HG02642 (cell line): ENCODE measurements around the gene ADGRL3.

Experiments used
- ATAC-seq: cut with Tn5 transposase; IDR thresholded peaks from one replicate; pipeline ENCODE4 v1.9.1; 2021; ENCODE audit warnings: mild to moderate bottlenecking; ENCODE audit not compliant: unreplicated experiment, poor library complexity

Gene ADGRL3

GRCh38 chr4:61200187-61200915 lies at the start of gene ADGRL3:
ADGRL3 (plus strand) TSS chr4:61200326.
- ATAC-seq, result no peak

GRCh38 chr4:61152433-61152832 lies 47.7 kb upstream of the ADGRL3 start:
- no peak for ATAC-seq

DNA sequence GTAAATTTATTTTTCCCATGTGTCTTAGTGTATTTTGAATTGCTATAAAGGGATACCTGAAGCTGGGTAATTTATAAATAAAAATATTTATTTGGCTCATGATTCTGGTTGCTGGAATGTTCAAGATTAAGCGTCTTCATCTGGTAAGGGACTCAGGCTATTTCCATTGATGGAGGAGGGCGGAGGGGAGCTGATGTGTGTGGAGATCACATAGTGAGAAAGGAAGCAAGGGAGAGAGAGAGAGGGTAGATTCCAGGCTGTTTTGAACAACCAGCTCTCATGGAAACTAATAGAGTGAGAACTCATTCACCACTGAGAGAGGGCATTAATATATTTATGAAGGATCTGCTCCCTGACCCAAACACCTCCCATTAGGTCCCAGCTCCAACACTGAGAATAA lies 39.6 kb upstream of the ADGRL3 start:
- ATAC-seq, result no peak

DNA sequence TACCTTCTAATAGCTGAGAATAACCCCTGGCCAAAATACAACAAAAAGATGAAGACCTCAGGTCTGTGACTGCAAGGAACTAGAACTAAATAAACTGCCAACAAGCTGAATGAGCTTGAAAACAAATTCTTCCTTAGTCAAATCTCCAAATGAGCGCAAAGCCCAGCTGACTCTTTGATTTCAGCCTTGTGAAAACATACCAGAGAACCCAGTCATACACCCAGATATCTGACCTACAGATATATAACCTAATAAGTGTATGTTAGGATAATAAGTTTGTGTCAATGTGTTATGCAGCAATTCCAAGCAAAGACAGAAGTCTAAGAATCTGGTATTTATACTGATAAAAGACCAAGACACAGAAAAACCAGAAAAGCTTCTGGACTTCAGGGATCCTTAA lies 38.0 kb upstream of the ADGRL3 start:
- ATAC-seq, result no peak

DNA sequence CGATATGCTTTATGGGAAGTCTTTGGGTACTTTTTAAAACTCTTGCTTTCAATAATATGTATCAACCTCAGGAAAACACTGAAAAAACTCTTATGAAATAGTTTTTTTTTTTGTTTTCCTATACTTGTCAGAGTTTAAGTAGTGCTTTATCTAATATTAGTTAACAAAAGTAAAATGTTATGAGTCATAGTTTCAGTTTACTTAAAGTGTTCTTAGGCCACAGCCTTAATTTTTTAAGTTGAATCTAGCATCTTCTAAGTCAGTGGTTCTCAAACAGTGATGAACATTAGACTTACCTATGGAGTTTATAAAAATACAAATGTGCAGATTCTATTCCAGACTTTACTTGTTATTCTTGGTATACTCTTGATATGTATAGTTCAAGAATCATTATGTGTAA lies 26.3 kb upstream of the ADGRL3 start:
- no peak for ATAC-seq

DNA sequence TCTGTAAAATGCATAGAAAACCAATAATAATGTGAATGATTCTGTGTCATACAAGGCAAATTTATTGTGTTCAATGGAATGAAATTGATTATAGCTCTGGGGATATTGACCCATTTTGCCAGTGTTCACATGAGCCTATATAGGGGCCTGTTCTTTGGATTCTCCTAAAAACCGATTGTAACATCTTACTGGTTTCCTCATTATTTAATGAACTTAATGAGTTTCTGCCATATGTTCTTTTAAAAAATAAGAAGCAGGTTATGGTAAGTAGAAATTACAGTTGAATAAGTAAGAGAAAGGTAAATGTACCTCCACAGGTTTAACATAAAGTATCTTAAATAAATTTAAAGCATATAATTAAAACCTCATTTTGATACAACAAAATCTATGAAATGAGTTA lies 24.6 kb upstream of the ADGRL3 start:
- no peak for ATAC-seq

DNA sequence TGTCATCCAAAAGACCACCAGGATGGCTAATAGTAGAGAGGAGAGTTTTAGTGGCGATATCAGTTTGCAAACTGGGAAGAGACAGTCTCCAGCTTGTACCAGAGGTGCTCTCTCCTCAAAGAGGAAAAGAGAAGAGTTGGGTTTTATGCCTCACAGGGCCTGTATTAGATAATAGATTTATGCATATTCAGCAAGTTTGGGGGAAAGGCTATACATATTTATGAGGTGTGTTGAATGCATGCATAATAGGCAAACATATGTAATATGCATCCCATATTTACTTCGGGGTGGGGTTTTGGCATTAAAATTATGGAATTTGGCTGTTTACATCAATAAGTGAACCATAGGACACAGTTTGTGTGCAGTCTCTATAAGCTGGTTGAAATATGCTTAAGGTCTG lies 22.8 kb upstream of the ADGRL3 start:
- no peak for ATAC-seq

GRCh38 chr4:61180405-61180804 lies 19.7 kb upstream of the ADGRL3 start:
- ATAC-seq, result no peak

- no peak for ATAC-seq
Observed at GRCh38 chr4:61182915-61183314, 17.2 kb upstream of the ADGRL3 start.

DNA sequence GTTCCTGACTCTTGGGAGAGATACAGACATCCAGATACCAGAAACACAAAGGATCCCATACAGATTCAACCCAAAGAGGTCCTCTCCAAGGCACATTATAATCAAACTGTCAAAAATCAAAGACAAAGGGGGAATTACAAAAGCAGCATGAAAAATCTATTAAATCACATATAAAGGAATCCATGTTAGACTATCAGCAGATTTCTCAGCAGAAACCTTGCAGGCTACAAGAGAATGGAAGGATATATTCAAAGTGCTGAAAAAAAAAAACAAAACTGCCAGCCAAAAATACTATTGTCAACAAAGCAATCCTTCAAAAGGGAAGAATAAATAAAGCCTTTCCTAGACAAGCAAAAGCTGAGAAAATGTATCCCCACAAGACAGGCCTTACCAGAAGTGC lies 14.8 kb upstream of the ADGRL3 start:
- no peak for ATAC-seq

DNA sequence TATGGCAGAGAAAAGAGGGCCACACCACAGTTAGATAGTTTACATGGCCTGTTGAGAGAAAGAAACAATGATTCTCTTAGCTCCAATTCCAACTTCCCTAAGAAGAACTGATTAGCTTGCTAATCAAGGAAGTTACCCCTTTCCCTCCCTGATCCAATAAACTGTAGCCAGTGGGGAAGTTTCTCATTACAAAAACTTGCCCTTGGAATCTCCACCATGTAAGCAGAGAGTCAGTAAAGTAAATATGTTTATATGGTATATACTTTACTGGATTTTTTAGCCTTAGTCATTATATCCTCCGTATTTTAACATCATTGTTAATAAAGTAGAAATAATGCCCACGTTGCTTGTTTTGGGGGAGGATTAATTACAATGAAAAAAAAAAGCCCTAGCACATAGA lies 7.7 kb upstream of the ADGRL3 start:
- ATAC-seq, result no peak

- ATAC-seq, result no peak
Observed at GRCh38 chr4:61193863-61194262, 6.3 kb upstream of the ADGRL3 start.

DNA sequence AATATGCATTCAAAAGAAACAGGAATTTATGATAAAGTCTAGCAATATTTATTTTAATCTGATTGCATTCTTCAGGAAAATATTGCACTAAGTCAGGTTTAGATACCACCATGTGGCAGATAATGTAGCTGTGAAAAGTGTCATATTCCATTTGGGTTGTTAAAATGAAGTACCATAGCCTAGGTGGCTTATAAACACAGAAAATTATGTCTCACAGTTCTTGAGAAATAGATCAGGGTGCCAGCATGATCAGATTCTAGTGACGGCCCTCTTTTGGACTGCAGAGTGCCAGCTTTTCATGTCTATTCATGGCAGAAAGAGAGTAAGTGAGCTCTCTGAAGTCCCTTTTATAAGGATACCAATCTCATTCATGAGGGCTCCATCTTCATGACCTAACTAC lies 5.6 kb upstream of the ADGRL3 start:
- ATAC-seq, result no peak

- no peak for ATAC-seq
Observed at GRCh38 chr4:61195101-61195500, 5.0 kb upstream of the ADGRL3 start.

DNA sequence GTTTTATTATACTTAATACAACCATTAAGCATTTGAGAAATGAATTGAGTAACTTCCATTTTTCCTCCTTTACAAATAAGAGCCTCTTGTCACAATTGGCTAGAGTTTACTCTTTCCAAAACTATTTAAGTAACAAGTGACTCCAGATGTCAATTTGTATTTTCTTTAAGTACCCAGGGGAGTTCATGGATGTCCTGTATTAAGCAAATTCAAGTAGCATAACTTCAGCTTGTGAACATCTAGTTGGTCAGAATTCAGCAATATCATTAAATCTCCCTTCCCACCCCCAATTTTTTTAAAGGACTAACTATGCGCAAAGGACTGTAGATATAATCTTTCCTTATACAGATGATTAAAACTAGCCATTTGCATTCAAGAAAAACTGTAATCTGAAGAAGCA lies 1.4 kb upstream of the ADGRL3 start:
- no peak for ATAC-seq

- ATAC-seq, result no peak
Observed at GRCh38 chr4:61199873-61200186, 296 bp upstream of the ADGRL3 start.

DNA sequence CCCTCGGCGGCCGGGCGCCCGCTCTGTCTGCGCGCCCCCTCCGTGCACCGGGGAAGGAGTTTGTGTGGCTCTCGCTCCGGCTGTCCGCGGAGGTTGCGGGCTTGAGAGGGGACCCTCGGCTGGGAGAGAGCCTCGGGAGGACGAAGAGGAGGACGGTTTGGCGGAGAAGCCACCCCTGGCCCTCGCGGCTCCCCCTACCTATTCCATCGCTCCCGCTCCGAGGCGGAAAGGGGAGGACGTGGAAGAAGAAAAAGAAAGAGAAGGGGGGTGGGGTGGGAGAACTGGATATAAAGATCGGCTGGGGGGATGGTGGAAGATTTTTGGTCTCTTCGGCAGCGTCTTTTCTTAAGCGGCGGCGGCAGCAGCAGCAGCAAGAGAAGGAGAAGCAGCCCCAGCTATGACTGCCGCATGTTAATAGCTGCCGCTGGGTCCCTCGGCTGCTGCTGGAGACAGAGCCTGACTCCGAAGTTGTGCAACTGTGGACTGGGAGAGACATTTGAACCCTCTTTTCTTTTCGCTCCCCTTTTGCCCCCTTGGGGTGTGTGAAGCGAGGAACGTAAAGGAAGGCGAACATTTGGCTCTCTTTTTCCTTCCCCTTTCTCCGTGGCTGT lies 895 bp downstream of the ADGRL3 start:
- ATAC-seq, result no peak

GRCh38 chr4:61201561-61201960 lies 1.4 kb downstream of the ADGRL3 start:
- no peak for ATAC-seq

DNA sequence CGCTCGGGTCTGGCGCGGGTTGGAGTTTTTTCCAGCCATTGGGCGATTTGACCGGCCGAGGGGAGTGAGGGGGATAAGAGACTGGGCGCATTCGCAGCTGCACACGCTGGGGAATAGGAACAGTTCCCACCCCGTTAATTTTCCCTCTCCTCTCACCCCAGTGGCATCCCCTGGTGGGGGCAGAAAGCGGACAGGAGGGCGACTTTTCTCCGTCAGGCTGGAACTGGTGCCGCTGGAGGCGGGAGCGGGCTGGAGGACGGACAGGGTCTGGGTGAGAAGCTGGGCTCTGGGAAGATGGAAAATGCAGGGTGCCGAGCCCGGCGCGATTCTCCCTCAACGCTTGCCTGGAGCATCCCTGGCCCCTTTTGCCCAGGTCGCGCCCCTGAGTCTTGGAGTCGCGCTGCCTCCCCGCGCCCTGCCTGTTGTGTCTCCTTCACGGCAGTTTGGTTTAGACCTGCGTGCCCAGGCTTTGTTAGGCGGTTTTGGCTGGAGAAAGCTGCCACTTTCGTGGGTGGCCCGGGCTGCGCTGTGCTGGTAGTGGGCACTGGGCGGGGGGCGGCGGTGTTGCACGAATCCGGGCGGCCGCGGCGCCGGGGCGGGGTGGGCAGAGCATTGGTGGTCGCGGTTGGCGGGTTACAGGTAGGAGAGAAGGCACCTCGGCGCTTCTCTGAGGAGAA lies 2.0 kb downstream of the ADGRL3 start:
- ATAC-seq, result no peak

DNA sequence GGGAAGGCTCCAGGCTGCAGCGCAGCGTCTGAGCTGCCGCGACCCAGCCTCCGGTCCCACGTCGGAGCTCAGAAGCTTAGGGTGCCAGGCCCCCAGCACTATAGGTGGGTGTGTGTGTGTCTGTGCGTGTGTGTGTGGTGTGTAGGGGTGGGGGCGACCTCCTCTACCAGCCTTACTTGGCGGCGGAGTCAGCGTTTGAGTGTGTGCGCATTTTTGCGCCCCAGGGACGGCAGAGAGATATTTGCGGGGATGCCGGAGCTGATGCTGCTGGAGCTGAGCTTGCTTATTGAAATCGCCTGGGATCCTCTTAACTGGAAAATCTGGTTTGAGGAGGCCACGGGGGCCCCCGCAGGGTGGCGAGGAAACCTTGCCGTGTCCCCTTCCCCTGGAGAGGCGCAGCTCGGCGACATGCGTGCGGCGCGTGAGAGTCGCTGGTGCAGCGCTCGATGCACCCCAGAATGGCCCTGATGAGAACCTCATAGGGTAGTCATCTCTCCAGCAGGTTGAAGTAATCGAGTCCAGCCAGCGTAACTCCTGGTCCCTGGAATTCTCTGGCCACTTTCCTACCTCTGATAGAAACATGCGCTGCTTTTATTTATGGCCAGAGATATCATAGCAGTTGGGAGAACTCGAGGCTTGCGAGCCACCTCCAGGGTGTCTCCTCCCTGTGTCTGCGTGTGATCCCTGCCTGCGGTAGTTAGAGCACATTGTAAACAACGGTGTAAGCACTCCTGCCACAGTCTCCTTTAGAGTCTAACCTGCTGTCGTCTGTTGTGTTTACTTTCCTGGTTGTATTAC lies 2.7 kb downstream of the ADGRL3 start:
- ATAC-seq, result no peak

DNA sequence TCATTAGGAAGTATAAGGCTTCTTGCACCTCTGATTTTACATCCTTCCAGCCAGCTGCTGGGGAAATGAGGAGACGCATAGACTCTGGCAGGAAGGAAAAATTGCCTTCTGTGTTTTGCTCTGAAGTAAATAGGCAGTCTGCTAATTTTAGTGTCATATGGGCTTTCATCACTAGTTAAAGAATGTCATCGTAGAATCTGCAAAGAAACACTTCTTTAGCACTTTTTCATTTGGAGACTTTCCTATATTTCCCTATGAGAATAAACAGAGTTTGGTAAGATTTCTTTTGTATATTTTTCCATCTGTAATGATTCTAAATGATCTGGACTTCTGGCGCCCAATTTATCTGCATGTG lies 3.3 kb downstream of the ADGRL3 start:
- ATAC-seq, result no peak
